ENCODE data around the gene SCARF2. TPM values are rescaled to one million over a fixed set of nuclear protein-coding genes. Genes with fewer than 3 reads are reported as not detected.
"Not testable (repeated sequence)": the region's sequence is repeated elsewhere in the genome, so short reads cannot be mapped to it uniquely, and the experiment has no call there.

SCARF2 gene
- total RNA-seq, 1 donor, result 15.5 TPM

DNA sequence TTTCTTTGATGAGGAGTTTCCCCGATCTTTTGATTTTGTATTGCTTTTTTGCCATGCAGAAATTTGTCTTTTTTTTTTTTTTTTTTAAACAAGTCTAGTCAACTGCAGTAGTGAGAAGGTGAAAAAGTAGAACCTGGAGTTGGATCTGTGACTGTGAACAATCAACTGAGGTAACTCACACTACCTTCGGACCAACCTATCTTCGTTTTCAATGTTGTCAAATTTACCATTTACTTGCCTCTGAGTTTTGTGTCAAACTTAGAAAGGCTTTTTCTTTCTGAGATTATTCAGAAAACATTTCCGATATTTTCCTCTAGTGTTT is 37.5 kb upstream of the SCARF2 start:
- no peak overlapping the region for H3K4me3 ChIP-seq (ENCODE audit: low read depth, low read length)
- no peak for TF ChIP-seq CTCF (IDR thresholded peaks at IDR 0.05; ENCODE audit: insufficient read depth, low read depth, low read length)
- no peak for DNase-seq (ENCODE audit: low read depth)

GRCh38 chr22:20472629-20473442 is 35.2 kb upstream of the SCARF2 start:
- H3K4me3 ChIP-seq (ENCODE audit: low read depth, low read length), result no peak overlapping the region
- no peak for TF ChIP-seq CTCF (IDR thresholded peaks at IDR 0.05; ENCODE audit: insufficient read depth, low read depth, low read length)
- no peak for DNase-seq (ENCODE audit: low read depth)

GRCh38 chr22:20471126-20471833 is 33.7 kb upstream of the SCARF2 start:
- H3K4me3 ChIP-seq (ENCODE audit: low read depth, low read length), result no peak overlapping the region
- no peak for DNase-seq (ENCODE audit: low read depth)
- no peak for TF ChIP-seq CTCF (IDR thresholded peaks at IDR 0.05; ENCODE audit: insufficient read depth, low read depth, low read length)

DNA sequence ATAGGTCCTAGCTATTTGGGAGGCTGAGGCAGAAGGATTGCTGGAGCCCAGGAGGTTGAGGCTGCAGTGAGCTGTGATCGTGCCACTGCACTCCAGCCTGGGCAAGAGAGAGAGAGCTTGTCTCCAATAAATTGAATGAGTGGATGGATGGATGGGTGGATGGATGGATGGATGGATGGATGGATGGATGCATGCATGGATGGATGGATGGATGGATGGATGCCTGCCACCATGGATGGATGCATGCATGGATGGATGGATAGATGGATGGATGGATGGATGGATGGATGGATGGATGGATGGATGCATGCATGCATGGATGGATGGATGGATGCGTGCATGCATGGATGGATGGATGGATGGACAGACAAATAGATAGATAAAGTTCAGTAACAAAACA is 32.9 kb upstream of the SCARF2 start:
- not testable (repeated sequence) for DNase-seq (ENCODE audit: low read depth); H3K4me3 ChIP-seq (ENCODE audit: low read depth, low read length)

- no peak overlapping the region for H3K4me3 ChIP-seq (ENCODE audit: low read depth, low read length)
- no peak for TF ChIP-seq CTCF (IDR thresholded peaks at IDR 0.05; ENCODE audit: insufficient read depth, low read depth, low read length)
- DNase-seq (ENCODE audit: low read depth), result no peak
These were observed 31.7 kb upstream of the SCARF2 start for GRCh38 chr22:20469110-20469868.

- no peak for TF ChIP-seq CTCF (IDR thresholded peaks at IDR 0.05; ENCODE audit: insufficient read depth, low read depth, low read length)
- no peak for DNase-seq (ENCODE audit: low read depth)
- H3K4me3 ChIP-seq (ENCODE audit: low read depth, low read length), result no peak overlapping the region
These were observed 29.2 kb upstream of the SCARF2 start for GRCh38 chr22:20466659-20467379.

GRCh38 chr22:20465759-20466077 is 28.1 kb upstream of the SCARF2 start:
- DNase-seq (ENCODE audit: low read depth), result no peak
- no peak for TF ChIP-seq CTCF (IDR thresholded peaks at IDR 0.05; ENCODE audit: insufficient read depth, low read depth, low read length)
- no peak overlapping the region for H3K4me3 ChIP-seq (ENCODE audit: low read depth, low read length)

Data from fibroblast of villous mesenchyme (primary cell).